OCI-LY1 (cell line): ENCODE data around the gene RAX2.

Experiments used
- EZH2 ChIP-seq: fragments of 200-600 bp; sonication (generic), shearing (Covaris generic); IDR thresholded peaks from 2 replicates; pipeline ENCODE4 v1.8.0; 2017; ENCODE audit warnings: borderline replicate concordance, mixed run types, mild to moderate bottlenecking, antibody characterized with exemption, low read length, moderate library complexity, mixed read lengths
- TF ChIP-seq, protein P1 (sequence below): fragments of 200-600 bp; sonication (generic), shearing (Covaris generic); IDR thresholded peaks from 2 replicates; pipeline ENCODE4 v1.5.1; 2017; ENCODE audit warnings: mild to moderate bottlenecking, antibody characterized with exemption, low read length, moderate library complexity, mixed read lengths

DNA sequence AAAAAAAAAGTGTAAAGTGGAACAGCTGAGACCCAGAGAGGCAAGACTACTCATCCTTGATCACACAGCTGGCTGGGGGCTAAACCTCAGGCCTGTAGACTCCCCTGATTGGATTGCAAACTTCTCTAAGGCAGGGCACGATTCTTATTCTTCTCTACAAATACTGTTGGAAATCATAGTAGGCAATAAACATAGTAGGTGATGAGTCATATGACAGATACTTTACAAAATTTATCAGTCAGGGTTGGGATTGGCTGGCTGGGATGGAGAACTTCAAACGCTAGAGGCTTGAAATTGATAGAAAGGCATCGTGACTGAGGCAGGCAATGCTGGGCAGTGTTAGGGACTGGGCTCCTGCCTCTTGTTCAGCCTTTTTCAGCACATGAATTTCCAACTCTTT, 20.1 kb upstream of the RAX2 start:
- TF ChIP-seq, protein P1, sequence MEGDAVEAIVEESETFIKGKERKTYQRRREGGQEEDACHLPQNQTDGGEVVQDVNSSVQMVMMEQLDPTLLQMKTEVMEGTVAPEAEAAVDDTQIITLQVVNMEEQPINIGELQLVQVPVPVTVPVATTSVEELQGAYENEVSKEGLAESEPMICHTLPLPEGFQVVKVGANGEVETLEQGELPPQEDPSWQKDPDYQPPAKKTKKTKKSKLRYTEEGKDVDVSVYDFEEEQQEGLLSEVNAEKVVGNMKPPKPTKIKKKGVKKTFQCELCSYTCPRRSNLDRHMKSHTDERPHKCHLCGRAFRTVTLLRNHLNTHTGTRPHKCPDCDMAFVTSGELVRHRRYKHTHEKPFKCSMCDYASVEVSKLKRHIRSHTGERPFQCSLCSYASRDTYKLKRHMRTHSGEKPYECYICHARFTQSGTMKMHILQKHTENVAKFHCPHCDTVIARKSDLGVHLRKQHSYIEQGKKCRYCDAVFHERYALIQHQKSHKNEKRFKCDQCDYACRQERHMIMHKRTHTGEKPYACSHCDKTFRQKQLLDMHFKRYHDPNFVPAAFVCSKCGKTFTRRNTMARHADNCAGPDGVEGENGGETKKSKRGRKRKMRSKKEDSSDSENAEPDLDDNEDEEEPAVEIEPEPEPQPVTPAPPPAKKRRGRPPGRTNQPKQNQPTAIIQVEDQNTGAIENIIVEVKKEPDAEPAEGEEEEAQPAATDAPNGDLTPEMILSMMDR: no peak
- TF ChIP-seq EZH2: no peak
